Measurements from ENCODE around the gene BAZ1B. TPM values are rescaled to one million over a fixed set of nuclear protein-coding genes. Genes with fewer than 3 reads are reported as not detected.
"Not testable (repeated sequence)": the region's sequence is repeated elsewhere in the genome, so short reads cannot be mapped to it uniquely, and the experiment has no call there.

Gene BAZ1B
- total RNA-seq, 3 donors from 2014 or later: 53.7 to 57.4 (median 56.3) TPM

- Histone ChIP-seq H3K36me3 (no peaks in the 10 kb centered on the region), H3K4me1 (no peaks in the 10 kb centered on the region), H3K9me3 (no peaks in the 10 kb centered on the region), H3K4me3 (no peak overlapping the region), H3K27ac (no peak overlapping the region), H3K27me3 (no peaks in the 10 kb centered on the region)
- intact Hi-C loops (cut with DNase I; ENCODE audit: low total_unique reads): no loop called here
- TF ChIP-seq POLR2AphosphoS5 (IDR thresholded peaks at IDR 0.05) (no peak), POLR2A (IDR thresholded peaks at IDR 0.05) (no peak)
- TF ChIP-seq, protein P1, sequence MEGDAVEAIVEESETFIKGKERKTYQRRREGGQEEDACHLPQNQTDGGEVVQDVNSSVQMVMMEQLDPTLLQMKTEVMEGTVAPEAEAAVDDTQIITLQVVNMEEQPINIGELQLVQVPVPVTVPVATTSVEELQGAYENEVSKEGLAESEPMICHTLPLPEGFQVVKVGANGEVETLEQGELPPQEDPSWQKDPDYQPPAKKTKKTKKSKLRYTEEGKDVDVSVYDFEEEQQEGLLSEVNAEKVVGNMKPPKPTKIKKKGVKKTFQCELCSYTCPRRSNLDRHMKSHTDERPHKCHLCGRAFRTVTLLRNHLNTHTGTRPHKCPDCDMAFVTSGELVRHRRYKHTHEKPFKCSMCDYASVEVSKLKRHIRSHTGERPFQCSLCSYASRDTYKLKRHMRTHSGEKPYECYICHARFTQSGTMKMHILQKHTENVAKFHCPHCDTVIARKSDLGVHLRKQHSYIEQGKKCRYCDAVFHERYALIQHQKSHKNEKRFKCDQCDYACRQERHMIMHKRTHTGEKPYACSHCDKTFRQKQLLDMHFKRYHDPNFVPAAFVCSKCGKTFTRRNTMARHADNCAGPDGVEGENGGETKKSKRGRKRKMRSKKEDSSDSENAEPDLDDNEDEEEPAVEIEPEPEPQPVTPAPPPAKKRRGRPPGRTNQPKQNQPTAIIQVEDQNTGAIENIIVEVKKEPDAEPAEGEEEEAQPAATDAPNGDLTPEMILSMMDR (IDR thresholded peaks at IDR 0.05): no peak
- DNase-seq (ENCODE audit: low spot score in 2 of 2): no peak
Observed at GRCh38 chr7:73526896-73527821, 5.1 kb upstream of the BAZ1B start.

DNA sequence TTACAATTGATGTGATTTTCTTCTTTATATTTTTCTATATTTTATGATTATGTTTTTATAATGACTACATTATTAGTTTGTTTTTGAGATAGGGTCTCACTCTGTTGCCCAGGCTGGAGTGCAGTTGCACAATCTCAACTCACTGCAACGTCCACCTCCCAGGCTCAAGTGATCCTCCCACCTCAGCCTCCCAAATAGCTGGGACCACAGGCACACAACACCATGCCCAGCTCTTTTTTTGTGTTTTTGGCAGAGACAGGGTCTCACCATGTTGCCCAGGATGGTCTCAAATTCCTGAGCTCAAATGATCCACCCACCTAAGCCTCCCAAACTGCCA, 4.0 kb upstream of the BAZ1B start:
- H3K27me3 ChIP-seq; H3K4me1 ChIP-seq; intact Hi-C loops (cut with DNase I; ENCODE audit: low total_unique reads); H3K27ac ChIP-seq; H3K4me3 ChIP-seq; H3K36me3 ChIP-seq; H3K9me3 ChIP-seq; DNase-seq (ENCODE audit: low spot score in 2 of 2): not testable (repeated sequence)

DNA sequence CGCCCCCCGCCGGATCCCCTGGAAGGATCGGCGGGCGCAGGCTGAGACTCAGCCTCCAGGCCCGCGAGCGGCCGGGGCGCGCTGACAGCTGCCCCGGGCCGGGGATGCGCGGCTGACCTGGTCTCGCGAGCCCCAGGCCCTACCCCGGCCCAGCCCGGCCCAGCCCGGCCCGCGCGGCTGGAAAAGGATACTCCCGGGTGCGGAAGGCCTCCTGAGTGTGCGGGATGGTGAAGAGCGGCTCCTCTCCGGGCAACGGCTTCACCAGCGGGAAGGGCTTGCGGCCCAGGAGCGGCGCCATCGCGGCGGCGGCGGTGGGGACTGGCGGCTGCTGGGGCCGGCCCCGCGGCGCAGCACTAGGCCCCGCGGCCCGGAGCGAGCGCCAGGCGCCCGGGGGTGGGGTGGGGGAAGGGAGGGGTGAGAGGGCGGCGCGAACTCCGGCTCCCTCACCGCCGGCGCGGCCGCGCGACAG, 423 bp downstream of the BAZ1B start:
- TF ChIP-seq POLR2A (IDR thresholded peaks at IDR 0.05) (no peak), POLR2AphosphoS5 (IDR thresholded peaks at IDR 0.05) (no peak)
- TF ChIP-seq, protein P1 (IDR thresholded peaks at IDR 0.05): no peak
- Histone ChIP-seq H3K36me3 (no peaks in the 10 kb centered on the region), H3K27me3 (no peaks in the 10 kb centered on the region), H3K4me1 (peaks cover 3 to 15% of the 10 kb centered on the region in 2 donors), H3K9me3 (no peaks in the 10 kb centered on the region), H3K4me3 (peak overlapping the region; percentile 86 to 88 (median 87)), H3K27ac (peak overlapping the region; percentile 94)
- DNase-seq (ENCODE audit: low spot score in 2 of 2): peak; percentile 20 to 53
- intact Hi-C loops (cut with DNase I; ENCODE audit: low total_unique reads): no loop called here

DNA sequence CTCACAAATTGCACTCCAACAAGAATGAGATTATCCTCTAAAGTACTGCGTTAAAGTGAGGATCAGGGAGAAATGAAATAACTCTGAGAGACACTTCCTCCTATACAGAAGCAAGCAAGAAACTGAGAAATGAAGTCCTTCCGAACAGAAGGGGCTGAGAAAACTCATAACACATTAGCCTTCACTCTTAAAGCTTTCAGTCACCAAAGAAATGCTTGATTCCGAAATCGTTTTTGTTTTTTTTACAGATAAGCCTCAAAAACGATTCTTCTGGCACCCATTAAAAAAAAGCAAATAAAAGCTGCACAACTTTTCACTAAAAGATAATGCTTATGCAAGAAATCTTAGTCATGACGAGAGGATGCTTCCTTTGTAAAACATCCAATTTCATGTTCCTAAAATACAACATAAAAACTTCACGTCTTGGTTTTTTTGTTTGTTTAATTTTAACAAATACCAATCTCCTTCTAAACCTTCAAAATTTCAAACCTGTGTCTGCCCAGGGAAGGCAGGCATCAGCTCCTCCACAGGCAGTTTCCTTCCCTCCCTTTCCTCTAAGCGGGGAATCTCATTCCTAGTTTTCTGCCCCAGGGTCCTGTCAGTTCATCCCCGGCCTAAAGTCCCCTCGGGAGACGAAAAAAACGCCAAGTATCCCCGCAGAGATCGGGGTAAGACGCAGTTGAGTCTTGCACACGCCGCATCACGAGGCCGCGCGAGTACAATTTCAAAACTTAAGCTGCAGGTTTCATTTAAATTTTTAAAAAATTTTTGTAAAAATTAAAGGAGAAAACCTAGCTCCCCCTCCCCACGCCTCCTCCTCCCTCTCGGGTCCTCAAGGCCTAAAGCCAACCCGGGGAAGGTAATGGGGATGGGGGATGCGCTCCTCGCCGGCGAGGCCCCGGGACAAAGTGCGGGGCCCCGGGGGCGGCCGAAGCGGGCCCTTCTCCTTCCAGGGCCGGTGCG, 1.1 kb downstream of the BAZ1B start:
- no peak for TF ChIP-seq POLR2A (IDR thresholded peaks at IDR 0.05)
- TF ChIP-seq, protein P1 (IDR thresholded peaks at IDR 0.05): no peak
- TF ChIP-seq POLR2AphosphoS5 (IDR thresholded peaks at IDR 0.05): no peak
- Histone ChIP-seq H3K27ac (peak overlapping the region; percentile 94), H3K4me1 (peaks cover 3 to 15% of the 10 kb centered on the region in 2 donors), H3K4me3 (peak overlapping the region; percentile 86 to 88 (median 87)), H3K36me3 (no peaks in the 10 kb centered on the region), H3K9me3 (no peaks in the 10 kb centered on the region), H3K27me3 (no peaks in the 10 kb centered on the region)
- intact Hi-C loops (cut with DNase I; ENCODE audit: low total_unique reads): no loop called here
- no peak for DNase-seq (ENCODE audit: low spot score in 2 of 2)

DNA sequence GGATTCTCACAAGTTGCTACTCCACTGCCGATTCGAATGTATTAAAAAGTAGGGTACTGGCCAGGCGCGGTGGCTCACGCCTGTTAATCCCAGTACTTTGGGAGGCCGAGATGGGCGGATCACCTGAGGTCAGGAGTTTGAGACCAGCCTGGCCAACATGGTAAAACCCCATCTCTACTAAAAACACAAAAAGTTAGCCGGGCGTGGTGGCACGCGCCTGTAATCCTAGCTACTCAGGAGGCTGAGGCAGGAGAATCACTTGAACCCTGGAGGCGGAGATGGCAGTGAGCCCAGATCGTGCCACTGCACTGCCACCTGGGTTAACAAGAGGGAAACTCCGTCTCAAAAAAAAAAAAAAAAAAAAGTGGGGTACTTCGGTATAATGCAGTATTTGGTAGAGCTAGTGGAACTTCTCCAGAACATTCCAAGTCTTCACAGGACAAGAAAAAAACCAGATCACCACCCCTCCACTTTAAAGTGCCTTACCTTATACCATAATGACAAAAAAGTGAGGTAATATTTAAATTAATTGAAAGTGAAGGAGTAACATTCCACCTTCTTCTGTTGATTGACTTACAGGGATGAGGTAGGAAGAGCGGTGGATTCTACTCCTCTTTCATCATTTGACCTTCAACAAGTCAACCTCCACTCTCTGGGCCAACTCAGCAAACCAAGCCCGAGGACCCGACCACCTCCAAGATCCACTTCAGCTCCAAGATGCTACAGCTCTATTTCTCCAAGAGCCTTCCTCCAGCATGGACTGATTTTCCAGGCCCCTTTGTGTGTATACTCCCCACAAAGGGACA, 2.0 kb downstream of the BAZ1B start:
- intact Hi-C loops (cut with DNase I; ENCODE audit: low total_unique reads): no loop called here
- Histone ChIP-seq H3K9me3 (no peaks in the 10 kb centered on the region), H3K27me3 (no peaks in the 10 kb centered on the region), H3K36me3 (no peaks in the 10 kb centered on the region), H3K27ac (peak overlapping the region; percentile 30 to 56), H3K4me1 (peaks cover 3 to 15% of the 10 kb centered on the region in 2 donors), H3K4me3 (peak overlapping the region; percentile 86 to 88 (median 87))
- DNase-seq (ENCODE audit: low spot score in 2 of 2): no peak
- TF ChIP-seq, protein P1 (IDR thresholded peaks at IDR 0.05): no peak
- TF ChIP-seq POLR2A (IDR thresholded peaks at IDR 0.05): no peak
- no peak for TF ChIP-seq POLR2AphosphoS5 (IDR thresholded peaks at IDR 0.05)

Measured in breast epithelium (tissue), 4 donors.